HG03135 (cell line): ENCODE data around the gene FKBP1B.
"Not testable (repeated sequence)": the region's sequence is repeated elsewhere in the genome, so short reads cannot be mapped to it uniquely, and the experiment has no call there.

Source experiments
- ATAC-seq: cut with Tn5 transposase; IDR thresholded peaks from one replicate; pipeline ENCODE4 v1.9.1; 2021; ENCODE audit warnings: mild to moderate bottlenecking, moderate library complexity; ENCODE audit not compliant: unreplicated experiment

FKBP1B gene

DNA sequence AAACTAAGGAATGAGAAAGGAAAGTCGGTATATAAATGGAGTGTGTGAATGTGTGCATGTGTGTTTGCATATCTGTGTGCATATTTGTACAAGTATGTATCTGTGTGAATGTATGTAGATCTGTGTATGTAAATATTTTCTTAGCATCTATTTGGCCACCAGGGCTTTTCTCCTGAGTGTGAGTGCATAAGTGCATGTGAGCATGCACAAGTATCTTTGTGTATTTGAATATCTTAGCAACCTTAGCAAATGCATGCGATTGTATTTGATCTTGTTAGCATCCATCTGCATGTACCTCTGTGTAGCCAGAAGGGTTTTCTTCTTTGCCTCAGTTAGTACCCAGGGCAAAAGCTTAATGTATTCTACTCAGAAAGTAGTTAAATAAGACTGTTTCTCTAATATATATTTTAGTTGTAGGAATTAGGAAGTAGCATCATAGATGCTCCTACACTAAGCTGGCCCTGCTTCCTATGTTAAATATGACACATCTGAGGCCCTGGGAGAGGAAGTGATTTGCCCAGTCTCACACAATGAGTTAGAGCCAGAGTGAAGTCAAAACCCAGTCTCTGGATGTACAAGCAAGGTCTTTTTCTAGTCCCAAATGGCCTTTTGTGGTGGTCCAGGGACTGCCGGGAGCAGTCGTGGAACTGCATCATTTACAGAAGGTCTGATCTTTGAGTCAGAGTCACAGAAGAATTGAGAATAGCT, 9.2 kb downstream of the FKBP1B start:
- no peak for ATAC-seq

GRCh38 chr2:24065341-24065740, 15.8 kb downstream of the FKBP1B start:
- no peak for ATAC-seq

DNA sequence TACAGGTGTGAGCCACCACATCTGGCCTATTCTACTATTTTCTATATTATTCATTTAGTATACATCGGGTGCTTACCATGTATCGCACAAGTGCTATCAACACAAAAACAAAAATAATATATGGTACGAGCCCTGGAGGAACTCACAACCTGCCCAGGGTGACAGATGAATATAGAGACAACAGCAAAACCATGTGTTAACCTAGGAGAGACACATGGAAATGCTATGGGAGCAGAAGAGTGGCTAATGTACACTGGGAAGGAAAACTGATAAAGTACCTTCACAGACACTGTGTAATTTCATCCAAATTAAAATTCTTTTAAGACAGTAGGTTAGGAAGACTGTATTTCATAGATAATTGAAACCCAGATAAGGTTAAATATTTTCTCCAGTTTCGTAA, 22.7 kb downstream of the FKBP1B start:
- ATAC-seq = no peak

DNA sequence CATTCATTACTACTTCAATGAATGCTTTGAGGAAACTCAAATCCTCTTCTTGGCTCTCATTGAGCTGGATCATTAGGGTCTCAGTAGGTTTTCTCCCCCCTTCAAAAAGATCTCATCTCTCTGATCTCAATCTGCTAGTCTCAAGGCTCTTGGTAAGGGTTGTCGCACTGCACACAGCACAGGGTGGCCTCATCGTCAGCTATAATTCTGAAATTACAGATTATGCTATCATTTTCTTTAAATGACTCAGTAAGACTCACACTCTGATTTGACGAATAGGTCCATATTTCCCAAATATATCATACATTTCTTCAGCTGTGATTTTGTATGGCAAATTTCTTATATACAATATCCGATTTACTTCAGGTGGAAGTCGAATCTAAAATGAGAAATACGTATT, 24.3 kb downstream of the FKBP1B start:
- ATAC-seq = no peak

- ATAC-seq = no peak
Observed at GRCh38 chr2:24075259-24075658, 25.7 kb downstream of the FKBP1B start.

- peak; percentile 95 for ATAC-seq
Observed at GRCh38 chr2:24075915-24076848, 26.6 kb downstream of the FKBP1B start, which contains the start of gene SF3B6. Gene SF3B6, minus strand, starts transcription at chr2:24076326. Its CDS starts 97 bp downstream, at chr2:24076229.

GRCh38 chr2:24076849-24077534, 27.5 kb downstream of the FKBP1B start:
- ATAC-seq = no peak

- ATAC-seq = no peak
Observed at GRCh38 chr2:24077535-24077877, 28.0 kb downstream of the FKBP1B start.

DNA sequence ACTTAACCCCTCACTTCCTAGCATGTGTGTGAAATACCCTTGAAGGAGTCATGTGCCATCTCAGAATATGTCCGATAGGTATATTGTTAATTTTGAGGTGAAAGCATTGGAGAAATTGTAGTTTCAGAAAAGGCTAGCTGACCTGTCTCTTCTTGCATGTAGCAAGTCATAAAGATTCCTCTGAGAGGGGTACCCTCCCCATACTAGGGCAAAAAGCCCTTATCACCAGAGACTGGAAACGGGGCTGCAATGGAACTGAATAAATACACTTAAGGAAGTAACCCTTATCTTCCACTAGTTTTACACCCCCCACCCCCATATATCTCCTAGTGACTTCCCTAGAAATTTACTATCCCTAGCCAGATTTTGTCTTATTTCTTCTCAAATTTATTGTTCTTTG, 28.3 kb downstream of the FKBP1B start:
- ATAC-seq = no peak

- ATAC-seq = no peak
Observed at GRCh38 chr2:24080701-24081100, 31.2 kb downstream of the FKBP1B start.

DNA sequence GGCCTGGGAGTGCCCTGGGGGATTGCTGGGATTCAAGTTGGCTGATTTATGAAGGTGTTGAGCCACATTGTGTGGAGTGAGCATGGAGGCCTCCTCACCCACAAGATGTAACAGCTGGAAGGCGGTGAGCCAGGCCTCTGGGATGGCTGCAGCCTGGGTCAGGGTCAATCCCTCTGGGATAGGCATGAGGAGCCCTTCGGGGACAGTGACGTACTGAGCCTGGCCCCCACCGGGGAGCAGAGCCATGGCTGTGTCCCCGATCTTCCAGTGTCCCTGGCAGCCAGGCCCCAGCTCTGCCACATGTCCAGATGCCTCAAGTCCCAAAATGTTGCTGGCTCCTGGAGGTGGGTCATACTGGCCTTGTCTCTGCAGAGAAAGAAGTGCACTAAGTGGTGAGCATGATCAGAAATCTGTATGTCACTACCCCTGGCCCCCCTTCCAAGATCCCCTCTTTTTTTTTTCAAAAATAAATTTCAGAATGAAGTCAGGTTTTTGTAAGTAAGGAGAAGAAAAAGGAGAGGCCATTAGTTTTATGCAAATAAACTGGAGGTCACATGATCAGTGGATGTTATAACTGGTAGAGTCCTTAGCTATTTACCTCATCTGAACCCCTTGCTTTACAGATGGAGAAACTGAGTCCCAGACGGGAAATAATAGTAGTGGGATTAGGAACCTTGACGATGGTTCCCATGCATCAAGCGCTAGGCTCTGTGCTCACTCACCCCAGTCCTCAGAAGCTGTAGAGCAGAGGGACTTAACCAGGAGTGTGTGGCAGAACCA, 33.4 kb downstream of the FKBP1B start:
- ATAC-seq = no peak

DNA sequence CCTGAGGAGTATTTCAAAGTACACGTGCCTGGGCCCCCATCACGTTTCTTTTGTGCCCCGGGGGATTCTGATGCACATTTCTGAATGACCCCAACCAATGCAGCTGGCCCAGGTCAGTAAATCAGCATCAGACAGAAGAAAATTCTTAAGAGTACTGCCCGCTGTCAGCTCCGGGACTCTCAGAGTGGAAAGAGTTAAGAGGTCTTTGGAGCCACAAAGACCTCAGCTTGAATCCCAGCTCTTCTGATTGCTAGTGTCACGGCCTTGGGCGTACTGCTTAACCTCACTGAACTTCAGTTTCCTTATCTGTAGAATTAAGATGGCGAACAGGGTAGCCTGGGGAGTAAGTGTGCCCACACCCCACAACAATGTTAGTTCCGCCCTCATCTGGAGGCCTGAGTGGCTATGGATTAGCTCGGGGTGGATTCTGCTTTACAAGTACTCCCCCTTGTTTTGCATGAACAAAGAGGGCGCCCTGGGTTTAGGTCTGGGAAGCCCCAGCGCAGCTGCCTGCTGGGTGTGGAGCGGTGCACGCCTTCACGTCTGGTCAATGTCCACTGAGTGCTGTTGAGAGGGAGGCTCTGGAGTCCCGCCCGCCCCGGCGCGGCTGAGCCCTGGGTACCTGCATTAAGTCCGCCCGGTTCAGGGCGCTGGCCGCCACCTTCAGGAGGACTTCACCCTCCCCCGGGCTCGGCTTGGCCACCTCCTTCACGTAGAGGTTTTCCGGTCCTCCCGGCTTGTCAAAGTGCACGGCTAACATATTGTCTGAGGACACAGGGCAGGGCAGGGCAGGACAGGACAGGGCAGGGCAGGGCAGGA, 34.2 kb downstream of the FKBP1B start:
- ATAC-seq = peak; percentile 71

DNA sequence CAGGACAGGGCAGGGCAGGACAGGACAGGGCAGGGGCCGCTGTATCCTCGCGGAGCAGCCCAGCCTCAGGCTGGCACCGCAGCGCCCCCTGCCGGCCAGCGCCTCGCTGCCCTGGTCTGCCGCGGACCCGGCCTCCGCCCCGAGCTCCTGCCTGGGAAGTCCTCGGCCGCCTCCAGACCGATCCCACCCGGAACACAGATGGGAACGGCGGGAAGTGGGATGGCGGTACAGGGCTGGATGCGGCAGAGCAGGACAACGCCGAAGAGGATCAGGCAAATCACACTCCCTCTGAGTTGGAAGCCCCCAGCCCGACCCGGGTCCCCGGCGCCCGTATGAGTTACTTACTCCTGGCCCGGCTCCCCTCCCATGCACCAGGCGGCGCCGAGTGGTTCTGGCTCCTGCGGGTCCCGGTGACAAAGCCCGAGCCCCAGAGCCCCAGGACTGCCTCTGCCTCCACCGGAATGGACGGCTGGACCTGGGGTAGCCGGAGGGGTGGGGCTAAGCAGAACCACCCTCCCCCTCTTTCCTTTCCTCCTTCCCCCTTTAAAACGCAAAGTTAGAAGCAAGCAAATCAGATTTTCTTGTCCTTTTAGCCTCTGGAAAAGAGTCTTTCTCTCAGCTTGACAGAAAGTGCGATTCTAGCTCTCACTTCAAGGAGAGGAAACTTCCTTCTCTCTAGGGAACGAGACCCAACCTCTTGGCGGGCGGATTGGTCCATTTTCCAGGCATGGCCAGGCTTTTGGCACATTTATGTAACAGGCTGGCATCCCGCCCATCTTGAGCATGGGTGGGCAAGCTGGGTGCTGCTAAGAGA, 35.1 kb downstream of the FKBP1B start, which contains the start of gene TP53I3:
TP53I3 (minus strand) TSS at position 449 of the 814 bp plus-strand sequence. CDS start 508 bp downstream, outside the sequence.
- peak; percentile 80 for ATAC-seq

DNA sequence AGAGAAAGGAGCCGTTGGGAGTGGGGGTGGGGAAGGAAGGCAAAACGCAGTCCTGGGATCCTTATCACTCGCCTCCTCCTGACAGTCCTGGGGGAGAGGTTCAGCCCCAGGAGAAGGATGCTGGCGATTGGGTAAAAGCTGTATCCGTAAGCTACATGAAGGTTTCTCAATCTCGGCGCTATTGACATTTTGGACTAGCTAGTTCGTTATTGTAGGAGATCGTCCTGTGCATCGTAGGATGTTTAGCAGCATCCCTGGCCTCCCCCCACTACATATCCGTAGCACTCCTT, 35.6 kb downstream of the FKBP1B start:
- no peak for ATAC-seq

GRCh38 chr2:24086241-24086640, 36.7 kb downstream of the FKBP1B start:
- no peak for ATAC-seq

- ATAC-seq = no peak
Observed at GRCh38 chr2:24087032-24087431, 37.5 kb downstream of the FKBP1B start.

- ATAC-seq = no peak
Observed at GRCh38 chr2:24088821-24089359, 39.3 kb downstream of the FKBP1B start.

DNA sequence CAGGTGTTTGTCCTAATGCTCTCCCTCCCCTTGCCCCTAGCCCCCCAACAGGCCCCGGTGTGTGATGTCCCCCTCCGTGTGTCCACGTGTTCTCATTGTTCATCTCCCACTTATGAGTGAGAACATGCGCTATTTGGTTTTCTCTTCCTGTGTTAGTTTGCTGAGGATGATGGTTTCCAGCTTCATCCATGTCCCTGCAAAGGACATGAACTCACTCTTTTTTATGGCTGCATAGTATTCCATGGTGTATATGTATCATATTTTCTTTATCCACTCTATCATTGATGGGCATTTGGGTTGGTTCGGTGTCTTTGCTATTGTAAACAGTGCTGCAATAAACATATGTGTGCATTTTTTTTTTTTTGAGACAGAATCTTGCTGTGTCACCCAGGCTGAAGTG, 43.7 kb downstream of the FKBP1B start:
- not testable (repeated sequence) for ATAC-seq

- not testable (repeated sequence) for ATAC-seq
Observed at GRCh38 chr2:24095171-24095677, 45.7 kb downstream of the FKBP1B start.
